ENCODE results near the gene C22orf39.

The C22orf39 gene

GRCh38 chr22:19397734-19398104, 49.8 kb downstream of the C22orf39 start:
- DNase-seq = no peak

GRCh38 chr22:19396934-19397733, 50.4 kb downstream of the C22orf39 start:
- DNase-seq = no peak

- DNase-seq = no peak
These were observed 51.0 kb downstream of the C22orf39 start for GRCh38 chr22:19396561-19396933.

- no peak for DNase-seq
These were observed 52.2 kb downstream of the C22orf39 start for GRCh38 chr22:19395276-19395675.

GRCh38 chr22:19394274-19395050, 53.0 kb downstream of the C22orf39 start:
- no peak for DNase-seq

GRCh38 chr22:19393704-19394103, 53.8 kb downstream of the C22orf39 start:
- no peak for DNase-seq
